ENCODE data around the gene SFT2D3. TPM values are rescaled to one million over a fixed set of nuclear protein-coding genes. Genes with fewer than 3 reads are reported as not detected.
A peak's percentile ranks its signal among the peaks of the same experiment; 100 is the strongest.

The SFT2D3 gene
- total RNA-seq, 1 donor from 2014 or later, result 5.8 TPM

DNA sequence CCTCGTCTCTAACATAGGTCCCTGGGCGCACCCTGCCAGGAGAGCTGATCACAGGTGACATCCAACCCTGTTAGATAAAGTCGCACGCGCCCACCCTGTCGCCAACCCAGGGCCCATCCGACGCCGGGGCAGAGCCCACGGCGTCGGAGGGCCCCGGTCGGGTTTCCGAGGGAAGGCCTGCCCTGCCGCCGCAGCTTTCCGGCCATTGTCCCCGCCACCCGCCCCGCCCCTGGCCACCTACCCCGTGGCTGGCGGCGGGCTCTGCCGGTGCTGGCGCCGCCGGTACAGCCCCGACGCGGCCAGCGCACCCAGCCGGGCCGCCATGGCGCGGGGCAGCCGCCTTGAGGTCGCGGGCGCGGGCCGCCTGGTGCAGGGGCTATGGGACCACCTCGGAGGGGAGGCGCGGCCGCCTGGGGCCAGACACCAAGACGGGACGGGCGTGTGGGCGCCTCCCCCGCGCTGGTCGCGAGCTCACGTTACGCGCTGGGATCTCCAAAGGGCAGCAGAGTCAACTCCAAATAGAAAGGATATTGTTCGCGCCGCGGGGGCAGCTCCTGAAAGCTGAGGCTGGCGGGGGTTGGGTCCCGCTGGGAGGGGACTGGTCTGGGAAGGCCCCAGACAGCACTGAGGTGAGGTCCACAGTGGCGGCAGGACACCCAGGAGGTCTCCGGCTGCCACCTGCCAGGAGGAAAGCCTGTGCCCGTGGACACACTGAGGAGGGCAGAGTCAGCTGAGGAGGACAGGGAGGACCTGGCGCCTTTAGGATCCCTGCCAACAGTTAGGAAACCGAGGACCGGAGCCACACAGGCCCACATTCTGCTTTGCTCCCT is 37.0 kb upstream of the SFT2D3 start:
- peak; percentile 63 to 84 for DNase-seq (ENCODE audit: low read depth in 2 of 2)

DNA sequence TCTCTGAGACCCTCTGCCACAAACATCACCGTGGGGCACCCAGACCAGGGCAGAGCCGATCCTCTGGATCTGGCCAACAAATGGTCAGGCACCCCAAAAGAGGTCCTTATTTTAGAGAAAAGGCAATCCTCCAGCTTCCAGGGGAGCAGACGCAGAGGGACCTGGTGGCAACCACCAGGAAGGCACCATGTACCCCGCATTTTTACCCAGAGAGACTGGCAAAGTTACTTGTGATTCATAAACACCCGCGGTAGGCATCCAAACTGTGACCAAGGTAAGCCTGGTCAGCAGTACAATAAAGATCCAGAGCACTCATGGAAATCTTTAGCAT is 36.4 kb upstream of the SFT2D3 start:
- no peak for DNase-seq (ENCODE audit: low read depth in 2 of 2)

DNA sequence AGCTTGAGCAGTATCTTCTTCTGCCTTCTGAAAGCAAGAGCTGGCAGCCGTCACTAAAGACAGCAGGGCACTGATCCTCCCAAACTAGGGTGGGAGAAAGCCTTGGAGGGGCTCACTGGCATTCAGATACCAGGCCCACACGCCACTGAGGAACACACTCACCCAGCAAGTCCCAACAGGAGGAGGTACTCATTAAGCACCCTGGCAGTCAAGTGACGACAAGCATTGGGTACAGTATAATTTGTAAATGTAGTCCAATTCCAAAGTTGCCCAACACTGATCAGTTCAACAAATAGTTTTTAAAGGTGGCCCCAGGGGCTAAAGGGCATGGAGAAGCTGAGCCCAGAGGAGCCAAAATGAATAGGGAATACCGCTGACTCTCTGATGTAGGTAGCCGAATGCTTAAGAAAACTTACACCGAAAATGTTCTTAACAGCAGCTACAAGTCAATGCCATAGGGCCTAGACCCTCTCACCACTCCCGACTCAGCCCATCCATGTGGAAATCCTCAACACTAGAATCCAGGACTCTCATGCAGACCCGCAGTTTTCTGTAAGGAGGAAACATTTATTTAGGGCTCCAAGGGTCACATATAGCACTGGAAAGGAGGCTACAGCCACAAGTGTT is 35.9 kb upstream of the SFT2D3 start:
- DNase-seq (ENCODE audit: low read depth in 2 of 2), result no peak

GRCh38 chr2:127669056-127669455 is 32.2 kb upstream of the SFT2D3 start:
- DNase-seq (ENCODE audit: low read depth in 2 of 2), result no peak

DNA sequence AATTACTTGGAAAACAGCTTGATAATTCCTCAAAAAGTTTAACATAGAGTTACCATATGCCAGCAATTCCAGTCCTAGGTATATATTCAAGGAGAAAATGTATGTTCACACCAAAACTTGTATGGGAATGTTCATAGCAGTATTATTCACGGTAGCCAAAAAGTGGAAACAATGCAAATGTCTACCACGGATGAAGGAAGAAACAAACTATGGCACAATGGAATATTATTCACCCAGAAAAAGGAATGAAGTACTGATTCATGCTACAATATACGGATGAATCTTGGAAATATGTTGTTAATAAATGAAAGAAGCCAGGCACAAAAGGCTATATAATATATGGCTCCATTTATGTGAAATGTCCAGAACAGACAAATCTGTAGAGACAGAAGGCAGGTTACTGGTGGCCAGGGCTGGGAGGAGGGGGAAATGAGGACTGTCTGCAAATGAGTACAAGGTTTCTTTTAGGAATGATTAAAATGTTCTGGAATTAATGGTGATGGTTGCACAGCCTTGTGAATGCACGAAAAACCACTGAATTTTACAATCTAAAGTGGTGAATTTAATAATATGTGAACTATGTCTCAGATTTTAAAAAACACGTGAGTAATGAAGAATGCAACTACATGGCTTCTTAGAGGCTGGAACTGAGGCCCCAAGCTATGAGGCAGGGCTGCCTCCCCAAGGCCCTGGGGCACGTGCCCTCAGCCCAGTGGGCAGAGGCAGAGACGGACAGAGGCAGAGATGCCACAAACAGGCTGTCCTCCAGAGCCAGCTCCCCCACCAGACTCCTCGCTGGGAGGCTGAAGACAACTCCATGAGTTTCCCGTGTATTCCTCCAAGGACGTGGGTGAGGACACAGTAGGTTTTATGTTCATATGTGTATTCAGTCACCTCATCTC is 31.0 kb upstream of the SFT2D3 start:
- DNase-seq (ENCODE audit: low read depth in 2 of 2), result no peak

- no peak for DNase-seq (ENCODE audit: low read depth in 2 of 2)
These were observed 30.4 kb upstream of the SFT2D3 start for GRCh38 chr2:127670957-127671290.

GRCh38 chr2:127671557-127672302 is 29.6 kb upstream of the SFT2D3 start:
- DNase-seq (ENCODE audit: low read depth in 2 of 2), result no peak

- peak in 1 of 2 donors; percentile 43 for DNase-seq (ENCODE audit: low read depth in 2 of 2)
These were observed 28.7 kb upstream of the SFT2D3 start for GRCh38 chr2:127672341-127673224.

DNA sequence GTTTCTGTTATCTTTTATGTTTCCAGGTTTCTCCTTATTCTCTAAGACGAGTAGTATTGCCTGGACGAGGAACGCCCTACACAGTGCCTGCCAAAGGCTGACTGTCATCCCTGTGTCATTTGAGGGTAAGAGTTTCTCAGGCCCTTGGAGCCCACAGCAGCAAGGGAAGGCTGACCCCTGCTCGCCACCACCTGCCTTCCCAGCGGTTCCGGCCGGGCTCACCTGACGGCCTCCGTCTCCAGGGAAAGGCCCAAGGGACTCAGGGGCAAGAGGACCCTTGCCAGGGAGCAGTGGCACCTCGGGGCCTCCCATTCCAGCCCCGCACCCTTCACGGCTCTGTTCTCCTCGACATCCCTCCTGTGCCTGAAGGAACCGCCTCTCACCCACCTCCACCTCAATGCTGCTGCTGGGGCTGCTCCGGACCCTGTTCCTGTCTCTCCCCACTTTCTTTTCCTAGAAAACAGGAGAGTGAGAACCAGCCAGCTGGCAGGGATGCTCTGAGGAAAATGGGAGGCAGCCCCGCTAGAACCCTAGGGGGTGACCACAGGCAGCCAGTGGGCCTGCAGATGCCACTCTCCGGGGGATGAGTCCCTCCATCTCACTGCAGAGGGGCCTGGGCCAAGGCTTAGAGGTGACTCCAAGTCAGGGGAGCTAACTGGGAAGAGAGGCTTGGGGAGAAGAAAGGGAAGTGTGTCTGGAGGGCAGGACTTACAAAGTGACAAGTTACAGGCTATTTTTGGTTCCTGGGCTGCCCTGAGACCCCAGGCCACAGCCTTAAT is 27.8 kb upstream of the SFT2D3 start:
- DNase-seq (ENCODE audit: low read depth in 2 of 2), result peak in 1 of 2 donors; percentile 37

GRCh38 chr2:127674241-127675209 is 26.8 kb upstream of the SFT2D3 start:
- DNase-seq (ENCODE audit: low read depth in 2 of 2), result peak; percentile 26 to 34

DNA sequence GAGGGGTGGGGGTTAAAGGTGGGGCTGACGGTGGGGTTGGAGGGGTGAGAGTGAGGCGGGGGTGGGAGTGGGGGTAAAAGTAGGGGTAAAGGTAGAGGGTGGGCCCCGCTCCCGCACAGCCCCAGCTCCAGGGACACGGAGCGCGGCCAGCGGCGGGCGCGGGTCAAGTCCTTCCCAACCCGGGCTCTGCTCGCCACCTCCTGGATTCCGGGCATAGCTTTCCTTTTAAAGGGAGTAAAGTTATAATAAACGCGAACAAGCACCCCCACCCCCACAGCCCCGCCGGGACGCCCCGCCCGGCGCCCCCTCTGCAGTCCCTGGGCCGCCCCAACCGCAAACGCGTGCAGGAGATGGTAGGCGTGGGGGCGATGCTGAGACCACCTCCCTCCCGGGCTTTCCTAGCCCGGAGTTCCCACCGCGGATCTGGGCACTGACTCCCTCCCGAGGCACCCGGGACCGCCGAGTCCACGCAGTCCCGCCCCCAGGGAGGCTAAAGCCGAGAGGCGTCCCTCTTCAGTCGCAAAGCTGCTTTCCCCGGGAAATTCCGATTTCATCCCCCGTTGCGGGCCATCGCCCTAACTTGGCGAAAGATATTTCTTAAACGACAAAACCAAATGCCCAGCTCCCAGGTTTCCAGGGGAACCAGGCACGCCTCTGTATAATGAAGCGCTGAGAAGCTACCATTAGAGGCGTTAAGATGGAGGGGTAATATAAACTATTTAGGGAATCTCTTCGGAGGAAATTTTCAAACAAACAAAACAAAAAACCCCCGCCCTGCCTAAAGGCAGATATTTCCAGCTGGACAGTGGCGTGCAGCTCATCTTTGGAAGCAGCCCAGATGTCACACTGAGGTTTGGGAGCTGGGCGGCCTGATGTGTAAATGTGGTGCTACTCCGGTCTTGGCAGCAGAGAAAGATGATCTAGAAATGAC is 25.7 kb upstream of the SFT2D3 start, which contains the start of gene LIMS2:
TSS of gene LIMS2 (minus strand) at position 200 of the 931 bp plus-strand sequence. CDS start 506 bp downstream, outside the sequence.
- DNase-seq (ENCODE audit: low read depth in 2 of 2), result peak; percentile 67 to 69

DNA sequence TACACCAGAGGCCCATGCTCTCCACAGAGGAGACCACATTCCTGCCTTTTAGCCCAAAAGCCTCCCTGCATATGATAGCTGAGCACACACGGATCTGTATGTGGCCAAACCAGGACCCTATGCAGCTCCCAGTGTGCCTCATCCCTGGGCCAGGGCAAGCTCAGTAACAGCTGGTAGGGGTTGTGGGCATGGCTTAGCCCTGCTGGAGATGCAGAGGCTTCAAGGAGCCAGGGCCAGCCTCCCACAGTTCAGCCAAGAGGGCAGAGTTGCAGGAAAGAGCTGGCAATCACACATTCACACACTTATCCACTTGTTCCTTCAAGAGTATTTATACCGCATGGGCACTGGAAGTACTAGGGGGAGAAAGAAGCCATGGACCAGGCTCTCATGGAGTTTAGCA is 24.4 kb upstream of the SFT2D3 start:
- no peak for DNase-seq (ENCODE audit: low read depth in 2 of 2)

- no peak for DNase-seq (ENCODE audit: low read depth in 2 of 2)
These were observed 22.8 kb upstream of the SFT2D3 start for GRCh38 chr2:127678531-127678930.

- DNase-seq (ENCODE audit: low read depth in 2 of 2), result no peak
These were observed 22.3 kb upstream of the SFT2D3 start for GRCh38 chr2:127678991-127679390.

- no peak for DNase-seq (ENCODE audit: low read depth in 2 of 2)
These were observed 21.5 kb upstream of the SFT2D3 start for GRCh38 chr2:127679680-127680361.

DNA sequence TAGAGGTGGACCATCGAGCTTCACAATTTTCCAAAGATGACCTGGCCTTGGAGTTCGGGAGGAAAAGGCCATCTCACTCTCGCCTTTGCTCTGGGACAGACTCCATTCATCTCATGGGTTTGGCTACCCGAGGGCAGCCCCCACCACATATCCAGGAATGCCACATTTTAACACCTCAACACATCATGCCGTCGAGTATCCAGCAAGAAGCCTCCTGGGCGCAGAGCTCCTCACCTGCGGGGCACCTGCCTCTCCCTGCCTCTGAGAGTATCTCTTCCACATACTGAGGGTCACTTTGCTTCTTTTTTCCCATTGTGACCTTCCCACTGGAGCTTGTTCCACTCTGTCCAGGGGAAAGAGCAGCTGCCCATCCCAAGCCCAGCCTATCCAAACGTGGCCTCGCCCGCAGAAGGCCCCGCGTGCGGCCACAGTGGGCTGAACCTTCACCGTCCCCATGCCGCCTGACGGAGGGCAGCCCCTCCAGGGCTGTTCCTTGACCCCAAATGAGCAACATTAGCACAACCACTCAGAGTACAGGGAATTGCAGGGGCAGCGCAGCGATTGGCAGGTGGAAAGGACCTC is 20.5 kb upstream of the SFT2D3 start:
- no peak for DNase-seq (ENCODE audit: low read depth in 2 of 2)

Data from lung microvascular endothelial cell (primary cell).